CD4-positive, CD25-positive, alpha-beta regulatory T cell (primary cell): ENCODE data around the gene MISP3. TPM values are rescaled to one million over a fixed set of nuclear protein-coding genes. Genes with fewer than 3 reads are reported as not detected.
"Not testable (repeated sequence)": the region's sequence is repeated elsewhere in the genome, so short reads cannot be mapped to it uniquely, and the experiment has no call there.

Source experiments
- ATAC-seq, 2 donors: fragments of 150-1000 bp; cut with Tn5 transposase; one replicate each; pipeline ENCODE4 v1.10.0; 2021; ENCODE audit warnings: low read depth in 2 of 2, moderate number of reproducible peaks in 2 of 2, moderate library complexity in 1 of 2
- DNase-seq, 3 donors: peaks; one replicate each; pipeline versions ENCODE4 v3.0.0 to v3.0.0-alpha.2; 2012 to 2022; ENCODE audit warnings: mixed read lengths in 1 of 3
- H3K27ac ChIP-seq: one replicate; pipeline ENCODE4 v1.7.0; 2013; ENCODE audit warnings: mild to moderate bottlenecking, low read length; ENCODE audit not compliant: insufficient read depth, poor library complexity, severe bottlenecking
- H3K27me3 ChIP-seq: one replicate; pipeline ENCODE4 v1.7.0; 2013; ENCODE audit warnings: low read length; ENCODE audit not compliant: control insufficient read depth, insufficient read depth
- H3K36me3 ChIP-seq: one replicate; pipeline ENCODE4 v1.7.0; 2013; ENCODE audit warnings: mild to moderate bottlenecking, low read length, moderate library complexity; ENCODE audit not compliant: control insufficient read depth, insufficient read depth
- H3K4me1 ChIP-seq: 2 replicates; pipeline ENCODE4 v1.7.0; 2013; ENCODE audit warnings: mild to moderate bottlenecking, low read length; ENCODE audit not compliant: insufficient read depth, control insufficient read depth, poor library complexity, severe bottlenecking
- H3K4me3 ChIP-seq: one replicate; pipeline ENCODE4 v1.7.0; 2013; ENCODE audit warnings: low read depth, mild to moderate bottlenecking, low read length, moderate library complexity
- H3K9me3 ChIP-seq, 2 experiments: 1 replicate in 1 of 2; 2 replicates in 1 of 2; pipeline ENCODE4 v1.7.0; 2013; ENCODE audit warnings: low read length in 2 of 2, mild to moderate bottlenecking in 1 of 2, moderate library complexity in 1 of 2; ENCODE audit not compliant: control insufficient read depth in 2 of 2
- H3K27ac Mint-ChIP-seq, 3 donors: one replicate each; pipeline ENCODE4 v1.8.0; 2020 to 2022; ENCODE audit warnings: mild to moderate bottlenecking in 3 of 3, mixed read lengths in 3 of 3, moderate library complexity in 2 of 3
- H3K27me3 Mint-ChIP-seq: one replicate; pipeline ENCODE4 v1.8.0; 2022; ENCODE audit warnings: mild to moderate bottlenecking, mixed read lengths
- H3K36me3 Mint-ChIP-seq: one replicate; pipeline ENCODE4 v1.8.0; 2020; ENCODE audit warnings: mixed read lengths
- H3K4me1 Mint-ChIP-seq, 4 donors: one replicate each; pipeline ENCODE4 v1.8.0; 2020 to 2022; ENCODE audit warnings: mixed read lengths in 4 of 4, mild to moderate bottlenecking in 1 of 4
- H3K4me3 Mint-ChIP-seq, 4 donors: one replicate each; pipeline ENCODE4 v1.8.0; 2020 to 2022; ENCODE audit warnings: mild to moderate bottlenecking in 4 of 4, mixed read lengths in 4 of 4, moderate library complexity in 3 of 4
- H3K9me3 Mint-ChIP-seq, 7 donors: one replicate each; pipeline ENCODE4 v1.8.0; 2020 to 2022; ENCODE audit warnings: mixed read lengths in 7 of 7, mild to moderate bottlenecking in 3 of 7, moderate library complexity in 2 of 7
- polyA plus RNA-seq, 4 donors: library from polyadenylated mRNA; unstranded; fragments of 300-500 nt; fragmentation: Illumina TruSeq; gene quantifications; one replicate each; pipeline ENCODE4 v1.2.3, GENCODE V29; 2021
- total RNA-seq: library from RNA; stranded (reverse); gene quantifications from one replicate; pipeline ENCODE4 v1.2.3, GENCODE V29; 2022

Gene MISP3
- total and polyA plus RNA-seq, 5 donors from 2014 or later: 0.22 to 0.91 (median 0.54) TPM; not detected in 1

- Mint-ChIP-seq H3K4me3 (peak overlapping the region in 1 of 4 donors; percentile 49), H3K4me1 (peaks cover 0 to 4% (median 0%) of the 10 kb centered on the region in 4 donors), H3K36me3 (peaks cover 28% of the 10 kb centered on the region), H3K27me3 (no peaks in the 10 kb centered on the region), H3K9me3 (peaks cover 0 to 3% (median 0%) of the 10 kb centered on the region in 7 donors), H3K27ac (peak overlapping the region in 2 of 3 donors; percentile 73 to 74)
- no peak overlapping the region for H3K4me3 ChIP-seq
- H3K4me1 ChIP-seq: no peaks in the 10 kb centered on the region
- H3K36me3 ChIP-seq: peaks cover 65% of the 10 kb centered on the region
- H3K27ac ChIP-seq: no peak overlapping the region
- no peaks in the 10 kb centered on the region for H3K27me3 ChIP-seq
- H3K9me3 ChIP-seq: no peaks in the 10 kb centered on the region
- DNase-seq (peak; percentile 59 to 66 (median 59)), ATAC-seq (peak; percentile 80 to 84)
Measured at GRCh38 chr19:14048443-14049153, 24.0 kb upstream of the MISP3 start.

GRCh38 chr19:14050512-14050911 is 22.1 kb upstream of the MISP3 start:
- H3K27me3 Mint-ChIP-seq: peaks cover 4% of the 10 kb centered on the region
- H3K4me3 Mint-ChIP-seq: no peak overlapping the region
- Histone ChIP-seq H3K9me3 (no peaks in the 10 kb centered on the region), H3K36me3 (peaks cover 57% of the 10 kb centered on the region), H3K4me3 (no peak overlapping the region), H3K27ac (no peak overlapping the region), H3K4me1 (no peaks in the 10 kb centered on the region), H3K27me3 (no peaks in the 10 kb centered on the region)
- H3K36me3 Mint-ChIP-seq: peaks cover 28% of the 10 kb centered on the region
- peaks cover 0 to 3% (median 0%) of the 10 kb centered on the region in 7 donors for H3K9me3 Mint-ChIP-seq
- peaks cover 0 to 9% (median 5%) of the 10 kb centered on the region in 4 donors for H3K4me1 Mint-ChIP-seq
- DNase-seq (no peak), ATAC-seq (no peak)
- H3K27ac Mint-ChIP-seq: peak overlapping the region in 1 of 3 donors; percentile 51

- H3K9me3 ChIP-seq, H3K27ac Mint-ChIP-seq, H3K27ac ChIP-seq, ATAC-seq, H3K4me1 ChIP-seq, H3K4me3 Mint-ChIP-seq, H3K9me3 Mint-ChIP-seq, DNase-seq, H3K27me3 Mint-ChIP-seq, H3K4me3 ChIP-seq, H3K27me3 ChIP-seq: not testable (repeated sequence)
- Mint-ChIP-seq H3K36me3 (peaks cover 28% of the 10 kb centered on the region), H3K4me1 (peaks cover 0 to 11% (median 5%) of the 10 kb centered on the region in 4 donors)
- H3K36me3 ChIP-seq: peaks cover 54% of the 10 kb centered on the region
Measured at GRCh38 chr19:14050961-14051360, 21.6 kb upstream of the MISP3 start.

DNA sequence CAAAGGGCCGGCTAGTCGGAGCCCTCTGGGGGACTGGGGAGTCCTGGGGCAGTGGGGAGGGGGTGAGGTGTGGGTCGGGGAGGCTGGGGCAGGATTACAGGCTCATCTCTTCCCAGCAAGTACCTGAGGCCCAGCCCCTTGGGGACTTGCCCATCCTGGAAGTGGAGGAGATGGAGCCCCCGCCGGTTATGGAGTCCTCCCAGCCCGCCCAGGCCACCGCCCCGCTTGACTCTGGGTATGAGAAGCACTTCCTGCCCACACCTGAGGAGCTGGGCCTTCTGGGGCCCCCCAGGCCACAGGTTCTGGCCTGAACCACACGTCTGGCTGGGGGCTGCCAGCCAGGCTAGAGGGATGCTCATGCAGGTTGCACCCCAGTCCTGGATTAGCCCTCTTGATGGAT is 20.6 kb upstream of the MISP3 start:
- no peak for ATAC-seq
- Mint-ChIP-seq H3K27ac (no peak overlapping the region), H3K4me3 (no peak overlapping the region), H3K9me3 (peaks cover 0 to 3% (median 0%) of the 10 kb centered on the region in 7 donors), H3K27me3 (peaks cover 11% of the 10 kb centered on the region), H3K4me1 (peaks cover 0 to 12% (median 6%) of the 10 kb centered on the region in 4 donors), H3K36me3 (peaks cover 28% of the 10 kb centered on the region)
- DNase-seq: no peak
- Histone ChIP-seq H3K9me3 (no peaks in the 10 kb centered on the region), H3K4me3 (no peak overlapping the region), H3K4me1 (no peaks in the 10 kb centered on the region), H3K27ac (no peak overlapping the region), H3K27me3 (no peaks in the 10 kb centered on the region), H3K36me3 (peaks cover 48% of the 10 kb centered on the region)

- H3K27me3 ChIP-seq: no peaks in the 10 kb centered on the region
- ATAC-seq: no peak
- no peak overlapping the region for H3K4me3 ChIP-seq
- H3K36me3 ChIP-seq: peaks cover 47% of the 10 kb centered on the region
- Mint-ChIP-seq H3K9me3 (peaks cover 0 to 3% (median 0%) of the 10 kb centered on the region in 7 donors), H3K27ac (no peak overlapping the region), H3K4me1 (peaks cover 0 to 13% (median 6%) of the 10 kb centered on the region in 4 donors), H3K4me3 (no peak overlapping the region), H3K27me3 (peaks cover 11% of the 10 kb centered on the region), H3K36me3 (peaks cover 28% of the 10 kb centered on the region)
- DNase-seq: no peak
- peaks cover 3% of the 10 kb centered on the region for H3K4me1 ChIP-seq
- H3K27ac ChIP-seq: no peak overlapping the region
- H3K9me3 ChIP-seq: no peaks in the 10 kb centered on the region
Measured at GRCh38 chr19:14052470-14052869, 20.1 kb upstream of the MISP3 start.

DNA sequence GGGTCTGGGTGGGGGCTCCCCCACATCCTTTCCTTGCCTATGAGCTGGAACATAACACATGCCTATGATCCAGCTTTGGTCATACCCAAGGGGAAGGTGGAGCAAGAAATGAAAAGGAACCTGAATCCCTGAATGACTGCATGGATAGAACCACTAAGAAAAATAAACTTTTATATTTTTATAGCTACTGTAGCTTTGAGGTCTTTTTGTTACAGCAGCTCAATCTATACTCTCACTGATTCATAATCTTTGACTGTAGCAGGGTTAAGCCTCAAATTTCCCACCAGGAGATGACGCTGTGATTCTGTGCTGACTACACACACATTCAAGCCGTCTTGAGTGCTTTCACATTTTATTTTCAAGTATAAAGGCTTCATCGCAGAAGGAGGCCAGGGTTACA is 19.6 kb upstream of the MISP3 start:
- Mint-ChIP-seq H3K27ac (no peak overlapping the region), H3K9me3 (peaks cover 0 to 3% (median 0%) of the 10 kb centered on the region in 7 donors), H3K27me3 (peaks cover 15% of the 10 kb centered on the region), H3K4me1 (peaks cover 0 to 18% (median 6%) of the 10 kb centered on the region in 4 donors), H3K36me3 (peaks cover 28% of the 10 kb centered on the region), H3K4me3 (no peak overlapping the region)
- Histone ChIP-seq H3K4me1 (peaks cover 8% of the 10 kb centered on the region), H3K36me3 (peaks cover 44% of the 10 kb centered on the region), H3K4me3 (no peak overlapping the region), H3K27me3 (peaks cover under 1% of the 10 kb centered on the region), H3K27ac (no peak overlapping the region), H3K9me3 (no peaks in the 10 kb centered on the region)
- DNase-seq: no peak
- ATAC-seq: no peak

DNA sequence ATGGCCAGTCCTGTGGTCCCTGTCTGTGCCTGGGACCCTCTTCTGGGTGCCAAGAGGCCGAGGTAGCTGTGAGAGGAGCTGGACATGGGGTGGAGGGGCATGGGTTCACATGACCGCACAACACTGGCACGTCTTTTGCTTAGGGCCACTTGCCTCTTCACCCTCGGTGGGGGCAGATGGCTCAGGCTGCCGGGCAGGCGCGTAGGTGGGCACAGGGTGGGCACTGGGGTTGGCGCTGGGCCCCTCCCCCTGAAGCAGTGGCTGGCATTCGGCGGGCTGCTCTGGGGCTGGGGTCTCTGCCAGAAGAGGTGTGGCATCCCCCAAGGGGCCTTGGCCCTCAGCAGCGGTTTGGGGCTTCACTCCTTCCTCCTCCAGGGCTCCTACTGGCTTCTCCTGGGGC is 19.1 kb upstream of the MISP3 start:
- Mint-ChIP-seq H3K27me3 (peaks cover 19% of the 10 kb centered on the region), H3K9me3 (peaks cover 0 to 3% (median 0%) of the 10 kb centered on the region in 7 donors), H3K4me3 (no peak overlapping the region), H3K27ac (peak overlapping the region in 1 of 3 donors; percentile 46), H3K4me1 (peaks cover 0 to 20% (median 8%) of the 10 kb centered on the region in 4 donors), H3K36me3 (peaks cover 26% of the 10 kb centered on the region)
- Histone ChIP-seq H3K27ac (no peak overlapping the region), H3K4me1 (peaks cover 12% of the 10 kb centered on the region), H3K27me3 (peaks cover 6% of the 10 kb centered on the region), H3K36me3 (peaks cover 40% of the 10 kb centered on the region), H3K9me3 (no peaks in the 10 kb centered on the region), H3K4me3 (no peak overlapping the region)
- no peak for ATAC-seq
- no peak for DNase-seq

GRCh38 chr19:14054099-14054498 is 18.5 kb upstream of the MISP3 start:
- peaks cover 0 to 3% (median 0%) of the 10 kb centered on the region in 7 donors for H3K9me3 Mint-ChIP-seq
- no peaks in the 10 kb centered on the region for H3K9me3 ChIP-seq
- DNase-seq: no peak
- no peak overlapping the region for H3K4me3 ChIP-seq
- H3K4me1 Mint-ChIP-seq: peaks cover 0 to 23% (median 8%) of the 10 kb centered on the region in 4 donors
- H3K27me3 ChIP-seq: peaks cover 8% of the 10 kb centered on the region
- H3K4me1 ChIP-seq: peaks cover 17% of the 10 kb centered on the region
- peaks cover 34% of the 10 kb centered on the region for H3K36me3 ChIP-seq
- peaks cover 23% of the 10 kb centered on the region for H3K36me3 Mint-ChIP-seq
- peak overlapping the region in 2 of 3 donors; percentile 33 to 46 for H3K27ac Mint-ChIP-seq
- no peak for ATAC-seq
- H3K27me3 Mint-ChIP-seq: peaks cover 25% of the 10 kb centered on the region
- no peak overlapping the region for H3K4me3 Mint-ChIP-seq
- H3K27ac ChIP-seq: no peak overlapping the region
